Effector CD4-positive, alpha-beta T cell (primary cell): Measurements from ENCODE around the gene INSR.
"Not testable (repeated sequence)": the region's sequence is repeated elsewhere in the genome, so short reads cannot be mapped to it uniquely, and the experiment has no call there.

Experiments used
- DNase-seq: peaks from one replicate; pipeline ENCODE4 v3.0.0-alpha.2; 2020

Gene INSR

DNA sequence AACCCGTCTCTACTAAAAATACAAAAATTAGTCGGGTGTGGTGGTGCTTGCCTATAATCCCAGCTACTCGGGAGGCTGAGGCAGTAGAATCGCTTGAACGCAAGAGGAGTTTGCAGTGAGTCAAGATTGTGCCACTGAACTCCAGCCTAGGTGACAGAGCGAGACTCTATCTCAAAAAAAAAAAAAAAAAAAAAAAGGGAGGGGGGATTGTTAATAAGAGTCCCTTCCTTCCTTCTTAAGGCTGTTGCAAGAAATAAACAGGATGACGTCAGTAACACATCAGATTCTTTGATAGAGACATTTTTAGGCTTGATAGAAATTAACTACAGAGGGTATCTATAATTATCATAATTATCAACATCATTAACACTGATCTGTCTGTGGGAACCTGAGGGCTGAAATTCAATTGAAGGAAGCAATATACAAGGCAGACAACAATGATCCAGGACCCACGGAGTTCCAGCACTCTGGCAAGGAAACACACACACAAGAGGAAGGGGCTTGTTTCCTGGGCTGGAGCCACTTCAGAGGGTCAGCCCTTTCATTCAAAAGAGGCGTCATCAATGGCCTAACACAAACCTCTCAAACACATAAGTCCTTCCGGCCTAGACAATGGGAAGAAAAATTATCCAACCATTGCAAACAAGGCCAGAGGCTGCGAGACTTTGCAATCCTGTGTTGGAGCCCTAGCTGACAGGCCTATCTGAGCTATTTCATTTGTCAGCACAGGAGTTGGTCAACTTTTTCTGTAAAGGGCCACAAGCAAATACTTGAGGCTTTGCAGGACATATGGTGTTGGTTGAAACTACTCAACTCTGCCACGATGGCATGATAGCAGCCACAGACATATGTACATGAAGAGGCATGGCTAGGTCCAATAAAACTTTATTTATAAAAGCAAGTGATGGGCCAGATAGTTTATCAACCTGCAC, 105.2 kb downstream of the INSR start:
- DNase-seq: no peak

DNA sequence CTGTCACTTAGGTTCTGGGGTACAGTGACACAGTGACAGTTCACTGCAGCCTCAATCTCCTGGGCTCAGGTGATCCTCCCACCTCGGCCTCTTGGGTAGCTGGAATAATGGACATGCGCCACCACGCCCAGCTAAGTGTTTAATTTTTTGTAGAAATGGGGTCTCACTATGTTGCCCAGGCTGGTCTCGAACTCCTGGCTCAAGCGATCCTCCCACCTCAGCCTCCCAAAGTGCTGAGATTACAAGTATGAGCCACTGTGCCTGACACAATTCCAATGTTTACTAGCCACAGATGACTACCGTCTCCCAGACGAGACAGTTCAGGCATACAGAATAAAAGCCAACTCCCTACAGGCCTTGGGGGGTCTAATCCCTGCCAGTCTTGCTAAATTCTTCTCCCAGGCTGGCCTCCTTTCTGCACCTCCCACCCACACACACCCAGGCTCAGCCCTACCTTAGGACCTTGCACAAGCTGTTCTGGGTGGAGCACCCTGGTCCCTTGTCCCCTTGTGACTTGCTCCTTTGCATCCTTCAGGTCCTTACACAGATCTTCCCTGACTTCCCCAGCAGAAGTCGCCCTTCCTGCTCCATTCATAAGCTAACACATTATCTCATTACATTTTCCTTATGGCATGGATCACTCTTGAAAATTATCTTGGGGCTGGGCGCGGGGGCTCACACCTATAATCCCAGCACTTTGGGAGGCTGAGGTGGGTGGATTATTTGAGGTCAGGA, 106.4 kb downstream of the INSR start:
- DNase-seq: no peak

DNA sequence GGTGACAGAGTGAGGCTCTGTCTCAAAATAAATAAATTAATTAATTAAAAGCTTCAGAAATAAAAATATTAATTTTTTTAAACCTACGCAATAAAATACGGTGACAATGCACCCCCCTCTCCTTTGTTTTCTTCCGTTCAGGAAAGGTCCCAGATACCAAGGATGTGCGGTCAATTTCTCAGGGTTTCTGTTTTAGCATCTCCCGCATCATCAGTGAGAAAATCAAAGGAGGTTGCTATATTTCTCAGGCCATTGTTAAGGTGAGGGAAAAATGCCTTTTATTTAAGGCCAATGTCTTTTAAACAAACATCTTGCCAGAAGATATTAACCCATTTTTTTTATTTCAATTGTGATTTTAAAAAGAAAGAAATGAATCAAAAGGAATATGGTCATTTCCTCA, 111.7 kb downstream of the INSR start:
- no peak for DNase-seq

DNA sequence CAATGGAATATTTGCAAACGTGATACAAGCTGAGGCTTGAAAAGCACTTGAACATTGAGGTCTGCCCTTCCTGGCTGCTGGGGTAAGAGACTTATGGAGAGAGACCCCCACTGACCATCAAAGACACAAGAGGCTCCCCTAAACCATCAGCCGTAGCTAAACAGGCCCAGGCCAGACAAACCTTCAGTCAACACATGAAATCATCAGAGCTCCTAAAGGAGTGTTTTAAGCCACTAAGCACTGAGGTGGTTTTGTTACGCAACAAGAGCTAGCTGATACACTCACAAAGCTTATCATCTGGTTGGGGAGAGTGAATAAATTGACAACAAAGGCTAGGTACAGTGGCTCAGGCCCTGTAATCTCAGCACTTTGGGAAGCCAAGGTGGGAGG, 114.3 kb downstream of the INSR start:
- DNase-seq: no peak

DNA sequence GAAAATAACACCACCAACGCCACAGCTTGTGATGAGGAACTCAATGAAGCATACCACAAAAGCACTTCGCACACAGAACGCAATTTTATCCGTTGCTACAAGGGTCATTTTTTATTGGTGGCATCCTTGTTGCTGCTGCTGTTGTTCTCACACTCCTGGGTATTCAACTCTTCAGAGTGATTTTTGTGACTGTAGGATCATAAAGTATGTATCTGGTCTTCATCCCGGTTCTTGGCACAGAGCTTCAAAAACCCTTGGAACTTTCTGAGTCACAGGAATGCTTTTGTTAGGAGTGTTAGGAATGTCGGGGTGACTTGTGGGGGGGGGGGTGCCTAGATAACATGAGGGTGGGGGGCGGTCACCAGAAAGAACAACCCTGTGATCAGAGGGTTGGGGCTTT, 116.3 kb downstream of the INSR start:
- DNase-seq: no peak

DNA sequence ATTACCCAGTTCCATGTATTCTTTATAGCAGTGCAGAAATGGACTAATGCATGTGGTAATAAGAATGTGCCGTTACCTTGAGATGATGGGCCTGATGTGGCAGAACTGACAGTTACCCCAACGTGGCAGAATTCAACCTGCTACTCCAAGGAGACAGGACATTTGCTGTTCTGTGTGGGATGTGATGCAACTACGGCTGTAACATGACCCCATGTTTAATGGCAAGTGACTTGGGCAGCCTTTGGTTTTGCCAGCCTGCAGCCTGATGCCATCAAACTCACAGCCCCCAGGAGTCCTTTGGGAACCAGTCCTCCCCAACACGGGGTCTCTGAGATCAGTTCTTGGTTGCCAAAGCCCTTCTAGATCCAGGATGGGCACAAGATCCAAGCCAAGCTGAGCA, 117.4 kb downstream of the INSR start:
- DNase-seq: no peak

DNA sequence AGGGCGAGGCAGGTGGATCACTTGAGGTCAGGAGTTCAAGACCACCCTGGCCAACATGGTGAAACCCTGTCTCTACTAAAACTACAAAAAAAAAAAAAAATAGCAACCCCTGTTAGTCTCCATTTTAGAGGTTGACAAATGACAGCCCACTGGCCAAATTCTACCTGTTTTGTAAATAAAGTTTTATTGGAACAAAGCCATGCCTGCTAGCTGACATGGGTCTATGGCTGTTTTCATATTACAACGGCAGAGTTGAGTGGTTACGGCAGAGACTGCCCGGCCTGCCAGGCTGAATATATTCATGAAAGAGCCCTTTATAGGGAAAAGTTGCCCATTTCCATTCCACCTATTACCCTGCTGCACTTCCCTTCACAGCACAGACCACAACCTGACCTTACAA, 121.4 kb downstream of the INSR start:
- DNase-seq: no peak

DNA sequence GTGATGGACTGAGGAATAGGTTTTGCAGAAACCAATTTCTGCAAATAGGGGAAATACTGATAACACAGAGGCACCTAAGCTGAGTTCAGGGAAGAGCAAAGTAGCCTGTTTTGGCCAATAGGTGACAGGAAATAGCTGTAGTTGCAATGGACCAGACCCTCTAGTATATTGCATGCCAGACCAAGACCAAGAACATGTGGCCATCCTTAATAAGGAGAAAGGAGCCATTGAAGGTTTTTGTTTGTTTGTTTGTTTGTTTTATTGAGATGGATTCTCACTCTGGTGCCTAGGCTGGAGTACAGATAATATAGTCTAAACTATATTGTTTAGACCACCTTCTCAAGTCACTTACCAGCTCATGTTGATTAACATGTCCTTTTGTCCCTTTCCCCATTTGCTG, 123.2 kb downstream of the INSR start:
- DNase-seq: no peak

DNA sequence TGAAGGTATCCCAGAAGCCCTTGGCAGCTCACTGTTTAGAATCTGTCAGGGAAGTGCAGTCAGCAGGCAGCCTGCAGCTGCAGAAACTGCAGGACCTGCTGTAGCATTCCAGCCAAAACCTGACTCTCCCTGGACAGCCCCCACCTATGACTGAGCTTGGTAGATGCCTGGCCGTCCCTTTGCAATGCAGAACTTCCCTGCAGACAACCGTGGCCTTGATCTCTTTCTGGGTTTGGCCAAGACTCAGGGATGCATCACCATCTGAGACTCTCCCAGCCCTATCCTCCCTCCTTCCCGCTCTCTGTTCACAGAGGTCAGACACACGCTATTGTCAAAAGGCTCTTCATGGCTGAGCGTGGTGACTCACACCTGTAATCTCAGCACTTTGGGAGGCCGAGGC, 125.3 kb downstream of the INSR start:
- no peak for DNase-seq

DNA sequence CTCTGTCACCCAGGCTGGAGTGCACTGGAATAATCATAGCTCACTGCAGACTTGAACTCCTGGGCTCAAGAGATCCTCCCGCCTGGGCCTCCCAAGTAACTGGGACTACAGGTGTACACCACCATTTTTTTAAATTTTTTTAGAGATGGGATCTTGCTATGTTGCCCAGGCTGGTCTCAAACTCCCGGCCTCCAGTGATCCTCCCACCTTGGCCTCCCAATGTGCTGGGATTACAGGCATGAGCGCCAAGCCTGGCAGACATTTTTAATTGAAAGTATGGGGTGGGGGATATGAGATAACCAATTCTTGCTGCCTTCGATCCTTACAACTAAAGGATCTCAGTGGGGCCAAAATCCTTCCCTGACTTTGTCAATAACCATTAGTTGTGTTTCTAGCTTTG, 132.9 kb downstream of the INSR start:
- no peak for DNase-seq

DNA sequence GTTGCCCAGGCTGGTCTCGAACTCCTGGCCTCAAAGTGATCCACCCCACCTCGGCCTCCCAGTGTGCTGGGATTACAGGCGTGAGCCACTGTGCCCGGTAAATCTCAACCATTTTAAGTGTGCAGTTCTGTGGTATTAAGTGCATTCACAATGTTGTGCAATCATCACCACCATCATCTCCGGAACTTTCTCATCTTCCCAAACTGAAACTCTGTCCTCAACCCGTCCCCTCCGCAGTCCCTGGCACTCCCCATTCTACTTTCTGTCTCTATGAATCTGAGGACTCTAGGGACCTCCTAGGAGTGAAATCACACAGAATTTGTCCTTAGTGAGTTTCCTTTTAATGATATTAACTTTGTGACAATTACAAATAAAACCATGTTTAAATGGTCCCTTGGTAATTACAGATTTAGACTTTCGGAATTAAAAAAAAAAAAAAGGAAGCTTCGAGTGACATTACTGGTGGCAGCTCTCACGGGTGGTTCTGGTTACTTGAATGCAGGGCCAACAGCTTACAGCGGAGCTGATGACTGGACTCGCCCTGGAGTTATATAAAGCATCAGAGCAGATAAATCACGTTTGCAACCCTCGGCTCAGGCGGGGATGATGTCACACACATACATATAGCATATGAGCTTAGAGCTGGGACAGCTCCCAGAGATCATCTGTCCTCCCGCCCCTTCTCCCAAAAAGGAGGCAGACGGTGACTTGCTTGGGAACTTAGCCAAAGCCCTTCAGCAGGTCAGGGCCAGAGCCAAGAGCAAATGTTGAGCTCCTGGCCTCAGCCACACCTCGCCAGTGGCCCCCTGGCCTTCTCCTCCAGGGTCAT, 134.9 kb downstream of the INSR start:
- DNase-seq: no peak

DNA sequence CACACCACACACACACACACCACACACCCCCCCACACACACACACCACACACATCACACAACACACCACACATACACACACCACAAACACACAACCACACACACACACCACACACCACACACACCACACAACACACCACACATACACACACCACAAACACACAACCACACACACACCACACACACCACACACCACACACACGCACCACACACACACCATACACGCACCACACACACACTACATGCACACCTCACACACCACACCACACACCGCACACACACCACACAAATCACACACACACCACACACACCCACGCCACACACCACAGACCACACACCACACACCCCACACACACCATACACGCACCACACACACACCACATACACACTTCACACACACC, 141.2 kb downstream of the INSR start:
- DNase-seq: no peak

DNA sequence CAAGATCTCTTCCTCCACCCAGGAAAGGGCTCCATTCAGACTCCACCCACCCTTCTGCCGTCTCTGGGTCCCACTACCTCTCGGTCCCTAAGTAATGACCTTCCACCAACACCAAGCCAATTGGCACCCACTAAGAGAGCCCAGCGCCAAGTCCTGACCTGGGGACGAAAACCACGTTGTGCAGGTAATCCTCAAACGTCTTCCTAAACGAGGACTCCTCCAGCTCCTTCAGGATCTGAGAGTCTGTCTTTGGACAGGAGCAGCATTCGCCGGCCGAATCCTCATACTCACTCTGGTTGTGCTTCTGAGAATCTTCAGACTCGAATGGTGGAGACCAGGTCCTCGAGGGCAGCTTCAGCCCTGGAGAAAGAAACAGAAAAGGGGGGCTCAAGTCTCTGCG, 141.6 kb downstream of the INSR start:
- DNase-seq: no peak

DNA sequence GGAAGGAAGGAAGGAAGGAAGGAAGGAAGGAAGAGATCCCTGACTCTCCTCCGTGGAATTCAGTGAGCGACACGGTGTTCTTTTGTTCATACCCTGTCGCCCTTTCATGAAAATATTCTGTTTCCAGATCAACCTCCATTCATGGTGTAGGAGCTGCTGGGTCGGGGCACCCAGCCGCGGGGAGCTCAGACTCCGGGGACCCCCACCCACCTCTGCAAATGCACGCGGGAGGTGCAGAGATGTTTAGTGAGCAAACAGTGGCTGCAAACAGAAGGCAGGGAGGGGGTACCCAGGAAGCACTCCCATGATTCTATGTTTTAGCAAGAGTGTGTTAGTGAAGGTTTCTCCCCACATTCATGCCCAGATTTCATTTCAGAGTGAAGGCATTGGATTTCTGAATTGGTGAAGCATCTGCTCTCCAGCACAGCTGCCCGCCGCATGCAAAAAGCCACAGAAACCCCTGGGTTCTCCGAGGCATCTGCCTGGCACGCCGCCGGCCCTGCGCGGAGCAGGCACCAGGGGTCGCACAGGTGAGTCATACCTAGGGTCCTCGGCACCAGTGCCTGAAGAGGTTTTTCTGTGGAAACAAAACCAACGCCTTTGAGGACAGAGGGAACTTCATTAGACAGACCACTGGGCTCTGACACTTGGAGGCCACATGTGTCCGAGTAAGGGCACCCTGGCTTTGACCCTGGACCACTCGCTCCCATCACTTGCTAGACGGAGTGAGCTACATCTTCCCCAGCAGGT, 144.1 kb downstream of the INSR start:
- DNase-seq: no peak

DNA sequence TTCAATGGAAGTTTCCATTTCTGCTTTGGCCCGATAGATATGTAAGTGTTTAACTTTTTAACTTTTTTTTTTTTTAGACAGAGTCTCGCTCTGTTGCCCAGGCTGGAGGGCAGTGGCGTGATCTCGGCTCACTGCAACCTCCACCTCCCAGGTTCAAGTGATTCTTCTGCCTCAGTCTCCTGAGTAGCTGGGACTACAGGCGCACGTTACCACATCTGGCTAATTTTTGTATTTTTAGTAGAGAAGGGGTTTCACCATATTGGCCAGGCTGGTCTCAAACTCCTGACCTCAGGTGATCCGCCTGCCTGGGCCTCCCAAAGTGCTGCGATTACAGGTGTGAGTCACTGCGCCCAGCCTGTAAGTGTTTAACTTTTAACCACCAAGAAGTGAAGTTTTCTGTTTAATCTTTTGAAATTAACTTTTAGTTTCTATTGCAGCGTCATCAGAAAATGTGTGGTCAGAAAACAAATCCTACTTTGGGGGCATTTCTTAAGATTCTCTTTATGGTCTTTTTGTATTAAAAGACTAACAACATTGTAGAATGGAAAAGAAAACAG, 147.0 kb downstream of the INSR start:
- not testable (repeated sequence) for DNase-seq

DNA sequence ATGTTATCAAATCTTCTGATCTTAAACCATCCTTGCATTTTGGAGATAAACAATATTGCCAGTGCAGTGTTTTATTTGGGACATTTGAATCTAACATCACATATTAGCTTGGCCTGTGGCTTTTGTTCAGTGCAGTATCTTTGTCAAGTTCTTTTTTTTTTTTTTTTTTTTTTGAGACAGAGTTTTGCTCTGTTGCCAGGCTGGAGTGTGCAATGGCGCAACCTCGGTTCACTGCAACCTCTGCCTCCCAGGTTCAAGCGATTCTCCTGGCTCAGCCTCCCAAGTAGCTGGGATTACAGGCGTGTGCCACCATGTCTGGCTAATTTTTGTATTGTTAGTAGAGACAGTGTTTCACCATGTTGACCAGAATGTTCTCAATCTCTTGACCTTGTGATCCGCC, 148.1 kb downstream of the INSR start:
- DNase-seq: not testable (repeated sequence)

DNA sequence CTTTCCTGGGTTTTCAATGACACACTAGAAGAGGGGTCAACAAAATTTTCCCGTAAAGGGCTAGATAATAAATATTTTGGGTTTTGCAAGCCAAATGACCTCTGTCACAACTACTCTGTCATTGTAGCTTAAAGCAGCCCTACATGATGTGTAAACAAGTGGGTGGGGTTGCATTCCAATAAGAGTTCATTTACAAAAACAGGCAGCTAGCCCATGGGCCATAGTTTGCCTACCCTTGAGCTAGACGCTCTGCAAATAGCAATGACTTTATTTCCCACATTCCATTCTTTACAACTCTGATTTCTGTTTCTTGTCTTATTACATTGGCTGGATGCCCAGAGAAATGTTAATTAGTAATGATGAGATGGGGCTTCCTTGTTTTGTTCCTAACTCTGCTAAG, 148.7 kb downstream of the INSR start:
- no peak for DNase-seq

DNA sequence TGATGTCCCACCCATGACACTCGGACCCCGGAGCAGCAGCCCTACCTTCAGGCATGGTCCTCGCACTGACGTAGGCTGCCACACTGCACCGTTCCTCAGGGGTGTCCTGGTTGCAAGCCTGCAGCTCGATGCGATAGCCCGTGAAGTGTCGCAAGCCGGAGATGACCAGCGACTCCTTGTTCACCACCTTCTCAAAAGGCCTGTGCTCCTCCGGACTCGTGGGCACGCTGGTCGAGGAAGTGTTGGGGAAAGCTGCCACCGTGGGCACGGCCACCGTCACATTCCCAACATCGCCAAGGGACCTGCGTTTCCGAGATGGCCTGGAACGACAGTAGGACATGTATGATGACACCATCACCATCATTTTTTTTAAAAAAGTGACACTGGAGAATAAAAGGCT, 151.4 kb downstream of the INSR start:
- no peak for DNase-seq

DNA sequence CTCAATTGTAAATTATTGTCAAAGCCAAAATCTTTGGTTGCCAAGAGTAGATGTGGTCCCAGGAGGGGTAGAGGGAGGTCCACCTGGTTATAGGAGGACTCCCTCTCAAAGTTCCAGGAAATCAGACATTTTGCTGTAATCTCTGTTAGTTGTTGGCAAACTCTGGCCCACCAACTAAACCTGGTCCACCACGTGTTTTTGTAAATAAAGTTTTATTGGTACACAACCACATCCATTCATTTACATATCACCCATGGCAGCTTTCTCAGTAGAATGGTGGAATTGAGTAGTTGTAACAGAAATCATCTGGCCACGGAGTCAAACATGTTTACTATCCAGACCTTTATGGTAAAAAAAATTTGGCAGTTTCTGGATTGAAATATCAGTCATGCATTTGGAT, 154.1 kb downstream of the INSR start:
- DNase-seq: no peak

DNA sequence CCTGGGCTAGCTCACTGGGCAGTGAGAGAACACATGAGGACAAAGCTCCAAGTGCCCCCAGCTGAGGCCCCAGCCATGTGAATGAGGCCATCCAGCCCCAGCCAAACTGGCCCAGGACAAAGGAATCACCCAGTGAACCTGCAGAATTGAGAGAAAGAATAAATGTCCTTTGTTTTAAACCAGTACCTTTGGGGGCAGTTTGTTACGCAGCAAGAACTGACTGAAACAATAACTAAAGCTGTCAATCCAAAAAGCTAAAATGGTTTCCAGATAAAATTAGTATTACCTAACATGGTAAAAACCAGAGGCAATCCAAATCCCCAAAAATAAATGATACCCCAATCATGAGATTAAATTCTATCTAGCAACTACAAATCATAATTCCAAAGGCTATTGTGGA, 155.1 kb downstream of the INSR start:
- DNase-seq: no peak

DNA sequence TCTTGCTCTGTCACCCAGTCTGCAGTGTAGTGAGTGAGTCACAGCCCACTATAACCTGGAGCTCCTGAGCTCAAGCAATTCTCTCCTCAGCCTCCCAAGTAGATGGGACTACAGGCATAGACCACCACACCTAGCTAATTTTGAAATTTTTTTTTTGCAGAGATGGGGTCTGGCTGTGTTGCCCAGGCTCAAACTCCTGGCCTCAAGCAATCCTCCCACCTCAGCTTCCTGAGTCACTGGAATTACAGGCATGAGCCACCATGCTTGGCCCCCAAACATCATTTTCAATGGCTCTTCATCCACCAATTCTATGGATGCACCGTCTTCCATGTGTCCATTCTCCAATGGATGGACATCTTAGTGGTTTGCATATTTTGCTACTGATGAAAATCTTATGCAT, 155.8 kb downstream of the INSR start:
- no peak for DNase-seq

DNA sequence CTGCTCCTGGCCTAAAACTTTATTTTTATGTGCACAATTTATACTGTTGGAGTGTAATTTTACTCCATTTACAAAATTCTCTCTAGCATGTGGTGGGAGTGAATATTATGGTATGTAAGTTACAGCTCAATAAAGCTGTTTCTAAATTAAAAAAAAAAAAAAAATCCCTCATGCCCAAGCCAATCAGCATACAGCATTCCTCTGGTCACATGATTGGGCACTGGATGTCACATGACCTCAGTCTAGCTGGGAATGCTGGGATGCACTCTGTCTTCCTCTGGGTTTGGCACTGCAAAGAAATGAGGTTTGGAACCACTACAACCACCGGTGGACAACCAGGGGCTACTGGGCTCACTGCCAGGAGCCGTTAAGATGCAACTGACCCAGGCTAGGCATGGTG, 157.1 kb downstream of the INSR start:
- no peak for DNase-seq
